ENCODE results near the gene PKP4.

PKP4 gene

DNA sequence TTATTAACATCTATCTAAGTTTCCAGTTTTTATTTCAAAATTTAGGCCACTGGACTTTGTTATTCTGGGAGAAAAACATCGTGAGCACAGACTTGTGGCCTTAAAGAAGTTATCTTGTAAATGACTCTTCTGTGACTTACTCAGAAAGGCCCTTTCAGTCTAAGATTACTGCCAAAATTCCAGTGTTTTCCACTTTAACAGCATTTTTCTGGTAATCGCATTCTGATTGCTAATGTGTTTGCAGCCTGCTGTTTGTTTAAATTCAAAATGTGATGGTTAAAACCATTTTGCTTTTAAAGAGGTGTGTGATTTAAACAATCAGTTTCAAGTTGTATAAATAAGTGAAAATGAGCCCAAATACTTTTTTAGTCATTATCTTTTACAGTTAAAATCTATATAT, 201.6 kb downstream of the PKP4 start:
- no peak for DNase-seq

DNA sequence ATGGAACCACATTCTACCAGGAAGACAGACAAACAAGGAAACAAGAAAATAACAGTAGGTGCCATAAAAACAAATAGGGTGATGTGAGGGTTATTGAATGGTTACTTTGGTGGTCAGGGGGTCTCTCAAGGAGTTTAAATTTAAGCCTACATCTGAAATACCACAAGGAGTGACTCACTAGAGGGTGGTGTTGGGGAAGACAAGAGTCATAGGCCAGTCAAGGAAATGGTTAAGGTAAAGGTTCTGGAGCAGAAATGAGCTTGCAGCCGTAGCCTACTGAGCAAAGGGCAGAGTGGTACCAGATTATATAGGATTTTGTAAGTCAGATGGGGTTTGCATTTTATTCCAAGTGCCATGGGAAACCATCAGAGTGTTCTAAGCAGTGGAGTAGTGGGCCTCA, 202.7 kb downstream of the PKP4 start:
- DNase-seq, result no peak

DNA sequence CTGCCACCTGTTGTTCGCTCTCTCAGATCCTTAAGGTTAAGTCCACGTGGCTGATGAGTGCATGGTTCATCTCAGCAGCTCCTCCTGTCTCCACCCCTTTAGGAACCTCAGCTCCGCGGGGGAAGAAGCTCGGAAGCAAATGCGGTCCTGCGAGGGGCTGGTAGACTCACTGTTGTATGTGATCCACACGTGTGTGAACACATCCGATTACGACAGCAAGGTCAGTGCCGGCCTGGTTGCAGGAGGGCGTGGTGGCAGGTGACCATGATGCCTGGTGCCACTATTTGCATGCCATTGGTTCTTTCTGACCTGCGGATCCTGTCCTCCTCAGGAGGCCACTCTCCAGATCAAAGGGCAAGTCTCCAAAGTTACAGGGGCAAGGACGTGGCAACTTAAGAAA, 204.5 kb downstream of the PKP4 start:
- DNase-seq, result no peak

DNA sequence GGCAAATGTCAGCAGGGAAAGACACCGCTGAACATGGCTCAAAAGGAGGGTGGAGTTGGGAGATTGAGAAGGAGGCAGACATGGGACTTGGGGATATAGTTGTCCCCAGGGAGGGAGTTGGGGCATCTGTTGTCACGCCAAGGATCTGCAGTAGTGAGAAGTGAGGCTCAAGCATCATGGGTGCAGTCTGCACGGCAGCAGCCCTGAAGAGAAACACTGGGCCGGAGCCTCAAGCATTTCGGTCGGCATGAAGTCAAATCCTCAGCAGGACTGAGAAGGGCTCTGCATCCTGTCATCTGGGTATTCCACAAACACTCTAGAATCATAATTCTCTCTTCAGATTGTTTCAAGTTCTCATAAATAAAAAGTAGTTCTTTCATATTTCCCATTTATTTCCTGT, 205.7 kb downstream of the PKP4 start:
- DNase-seq, result no peak

DNA sequence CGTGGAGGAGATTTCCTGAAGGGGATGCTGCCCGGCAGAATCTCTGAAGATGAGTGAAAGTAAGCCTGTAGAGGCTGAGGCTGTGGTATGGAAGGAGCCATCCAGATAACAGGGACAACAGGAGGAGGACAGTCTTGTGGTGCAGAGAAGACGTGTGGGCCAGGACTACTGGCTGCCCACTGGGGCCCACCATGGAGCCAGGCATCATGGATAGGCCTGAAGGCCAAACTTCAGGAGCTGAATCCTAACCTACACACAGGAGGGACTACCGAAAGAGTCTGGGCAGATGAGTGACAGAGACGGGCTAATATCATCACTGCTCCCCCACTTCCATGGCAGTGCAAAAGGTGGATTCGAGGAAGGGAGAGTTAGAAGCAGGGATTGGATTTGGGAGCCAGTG, 207.0 kb downstream of the PKP4 start:
- DNase-seq, result no peak

DNA sequence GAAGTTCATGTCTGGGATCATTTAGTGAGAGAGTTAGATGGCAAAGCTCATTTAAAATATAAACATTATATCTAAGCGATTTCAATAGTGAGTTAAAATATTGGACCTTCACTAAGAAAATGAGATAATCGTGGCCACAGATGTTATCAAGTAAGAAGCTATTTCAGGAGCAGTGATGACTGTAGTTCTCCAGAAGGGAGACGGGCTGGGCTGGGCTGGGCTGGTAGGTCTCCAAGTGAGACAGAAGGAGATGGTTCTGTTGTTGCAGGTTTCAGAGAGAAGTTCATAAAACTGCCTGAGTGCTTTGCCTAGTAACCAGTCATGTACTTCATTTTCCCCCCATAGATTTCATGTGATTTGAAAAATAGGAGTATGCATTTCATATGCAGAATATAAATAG, 208.2 kb downstream of the PKP4 start:
- no peak for DNase-seq

DNA sequence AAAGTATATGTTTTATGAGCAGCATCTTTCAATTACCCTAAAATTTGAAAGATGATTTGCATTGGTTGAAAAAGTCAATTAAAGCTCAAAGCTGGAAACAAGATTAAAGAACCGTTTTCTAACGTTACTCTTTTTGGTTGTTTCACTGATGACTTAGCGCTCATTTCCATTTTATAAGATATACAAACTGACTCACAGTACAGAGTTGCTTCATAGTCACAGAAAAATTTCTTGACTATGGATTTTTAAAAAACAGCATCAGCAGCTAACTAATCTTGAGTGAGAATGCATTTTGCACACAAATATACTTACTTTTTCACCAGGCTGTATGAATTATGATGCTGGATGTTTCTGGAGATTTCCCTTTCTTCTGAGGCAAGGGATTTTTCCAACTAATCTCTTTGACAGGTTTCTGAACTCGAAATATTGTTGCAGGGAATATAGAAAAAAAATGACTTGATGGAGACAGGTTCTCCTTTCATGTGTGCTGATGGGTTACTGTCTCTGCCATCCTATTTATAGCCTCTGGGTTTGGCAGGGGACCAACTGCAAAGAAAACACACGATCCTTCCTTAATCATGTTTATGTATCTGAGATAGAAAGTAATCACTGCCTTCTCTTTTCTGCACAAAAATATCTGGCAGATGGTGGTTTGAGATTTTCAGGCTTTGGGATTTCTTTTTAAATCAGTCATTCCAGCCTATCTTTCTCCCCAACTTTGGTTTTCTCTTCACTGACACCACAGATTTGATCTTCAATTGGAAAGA, 209.0 kb downstream of the PKP4 start:
- DNase-seq, result no peak

DNA sequence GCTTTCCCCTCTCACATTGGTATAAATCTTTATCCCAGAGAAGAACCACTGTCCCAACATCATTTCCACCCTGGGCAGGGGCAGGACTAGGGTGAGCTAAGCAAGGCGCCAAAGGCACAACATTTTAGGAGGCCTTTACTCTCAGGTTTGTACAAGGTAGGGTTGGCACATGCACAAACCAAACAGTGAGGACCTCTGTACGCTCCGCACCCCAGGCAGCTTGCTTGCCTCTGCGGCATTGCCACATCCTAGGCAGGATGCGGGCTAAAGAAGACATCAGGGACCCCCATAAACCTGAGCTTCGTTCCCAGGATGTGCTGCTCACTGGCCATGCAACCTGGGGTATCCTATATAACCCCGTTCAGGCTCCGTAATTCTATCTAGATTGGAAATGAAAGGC, 210.2 kb downstream of the PKP4 start:
- DNase-seq, result no peak

DNA sequence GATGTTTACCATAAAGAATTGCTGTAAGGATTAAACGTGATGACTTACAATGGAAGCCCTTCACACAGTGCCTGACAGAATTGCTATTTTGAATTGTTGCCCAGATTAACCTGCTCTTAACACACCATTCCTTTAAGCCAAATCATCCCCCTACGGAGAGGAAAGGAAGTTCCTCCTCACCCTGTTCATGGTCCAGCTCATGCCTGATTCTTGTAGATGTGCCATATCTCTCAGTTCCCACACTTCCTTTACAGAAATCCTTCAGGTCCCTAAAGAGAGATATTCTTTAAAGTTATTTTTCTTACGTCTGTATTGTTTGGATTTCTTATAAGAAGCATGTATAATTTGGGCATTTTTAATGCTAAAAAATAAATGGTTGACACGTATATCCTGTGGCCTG, 210.8 kb downstream of the PKP4 start:
- DNase-seq, result no peak

DNA sequence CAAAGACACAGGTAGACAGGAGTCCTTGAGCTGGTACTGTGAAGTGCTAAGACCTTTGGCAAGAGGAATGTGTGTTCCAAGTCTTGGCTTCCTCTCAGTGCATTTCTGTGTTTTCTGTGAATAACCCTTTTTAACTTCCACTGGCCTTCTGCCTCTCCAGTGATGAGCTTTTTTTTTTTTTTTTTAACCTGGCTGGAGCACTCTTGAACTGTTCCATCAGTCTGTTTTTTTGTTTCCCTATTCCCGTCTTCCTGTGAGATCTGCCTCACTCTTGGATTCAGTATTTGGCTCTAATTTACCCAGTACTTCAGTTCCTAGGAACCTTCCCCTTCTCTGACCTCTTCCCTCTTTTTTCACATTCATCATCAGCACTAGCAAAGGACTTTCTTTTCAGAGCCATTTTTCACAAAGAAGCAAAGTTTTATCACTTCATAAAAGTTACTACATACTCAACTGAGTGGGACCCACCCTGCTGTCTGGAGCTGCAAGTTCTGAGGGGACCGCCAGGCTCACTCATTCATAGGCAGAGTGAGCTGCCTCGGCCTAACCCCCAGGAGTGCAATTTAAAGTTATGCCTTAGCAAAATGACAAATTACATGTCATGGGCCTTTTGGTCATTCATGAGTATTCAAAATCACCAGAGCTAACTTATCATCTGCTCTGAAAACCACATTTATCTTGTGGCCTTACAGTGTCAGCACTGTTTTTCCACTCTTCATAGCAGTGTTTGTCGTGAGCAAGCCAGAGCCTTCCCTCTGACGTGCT, 211.4 kb downstream of the PKP4 start:
- DNase-seq, result no peak

DNA sequence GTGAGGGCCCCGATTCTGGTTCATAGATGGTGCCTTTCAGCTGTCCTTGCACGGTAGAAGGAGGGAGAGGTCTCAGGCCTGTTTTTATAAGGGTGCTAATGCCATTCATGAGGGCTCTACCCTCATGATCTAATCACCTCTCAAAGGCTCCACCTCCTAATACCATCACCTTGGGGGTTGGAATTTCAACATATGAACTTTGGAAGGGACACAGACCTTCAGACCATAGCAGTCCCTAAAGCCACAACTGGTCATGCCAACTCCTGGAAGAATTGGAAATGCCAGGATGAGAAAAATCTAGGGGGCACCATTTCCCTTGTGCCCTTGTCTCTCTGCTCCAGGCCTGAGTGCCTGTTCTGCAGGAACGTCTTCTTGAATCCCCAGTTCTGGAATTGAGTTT, 213.5 kb downstream of the PKP4 start:
- DNase-seq, result no peak

DNA sequence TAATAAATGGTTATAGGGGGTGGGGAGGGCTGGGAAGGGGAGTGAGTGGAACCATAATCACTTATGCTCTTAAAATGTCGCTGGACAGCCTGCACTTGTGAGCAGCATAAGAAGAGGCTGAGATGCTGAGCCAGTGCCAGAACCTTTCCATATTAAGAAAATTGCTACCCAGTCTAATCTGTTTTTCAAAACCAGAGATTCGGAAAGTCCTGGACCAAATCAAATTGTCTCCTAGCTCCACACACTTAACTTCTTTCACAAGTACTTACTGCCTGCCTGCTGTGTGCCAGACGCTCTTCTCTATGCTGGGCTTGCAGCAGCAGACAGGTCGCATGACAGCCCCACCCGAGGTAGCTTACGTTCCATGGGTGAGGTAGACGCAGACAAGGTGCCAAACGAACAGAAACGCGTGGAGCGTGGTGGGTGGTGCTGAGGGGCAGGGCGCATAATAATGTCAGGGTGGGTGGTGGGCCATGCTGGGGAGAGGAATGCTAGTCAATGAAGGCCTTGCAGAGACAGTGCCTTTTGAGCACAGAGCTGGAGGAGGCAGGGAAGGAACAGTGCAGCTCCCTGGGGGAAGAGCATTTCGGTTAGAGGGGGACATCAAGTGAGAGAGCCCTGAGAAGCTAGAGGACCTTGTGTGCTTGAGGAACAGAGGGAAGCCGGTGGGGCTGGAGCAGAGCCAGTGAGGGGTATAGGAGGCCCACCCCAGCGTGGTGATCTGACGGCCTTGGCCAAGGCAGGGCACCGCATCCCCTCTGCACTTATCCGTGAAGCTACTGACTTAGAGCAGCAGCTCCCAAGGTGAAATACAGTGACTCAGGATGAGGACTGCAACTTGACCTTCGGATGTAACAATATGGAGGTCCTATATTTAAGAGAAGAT, 214.9 kb downstream of the PKP4 start:
- DNase-seq, result no peak

DNA sequence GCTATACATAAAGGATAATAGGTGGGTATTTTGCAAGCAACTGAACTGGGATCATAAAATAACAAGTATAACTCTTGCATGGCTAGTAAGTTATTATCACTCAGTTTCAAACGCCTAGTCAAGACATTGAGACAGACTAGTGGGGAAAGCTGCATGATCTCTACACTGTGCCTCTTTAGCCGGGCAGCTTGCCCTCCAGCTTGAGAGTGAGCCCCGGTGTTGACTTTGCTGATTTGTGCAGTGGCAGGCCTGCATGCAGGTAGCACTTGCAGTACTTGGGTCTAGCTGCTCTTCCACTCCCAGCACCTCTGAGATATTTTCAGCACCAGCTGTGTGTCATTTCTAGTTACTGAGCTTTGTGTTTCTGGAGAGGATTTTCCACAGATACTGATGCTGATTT, 219.5 kb downstream of the PKP4 start:
- DNase-seq, result no peak

DNA sequence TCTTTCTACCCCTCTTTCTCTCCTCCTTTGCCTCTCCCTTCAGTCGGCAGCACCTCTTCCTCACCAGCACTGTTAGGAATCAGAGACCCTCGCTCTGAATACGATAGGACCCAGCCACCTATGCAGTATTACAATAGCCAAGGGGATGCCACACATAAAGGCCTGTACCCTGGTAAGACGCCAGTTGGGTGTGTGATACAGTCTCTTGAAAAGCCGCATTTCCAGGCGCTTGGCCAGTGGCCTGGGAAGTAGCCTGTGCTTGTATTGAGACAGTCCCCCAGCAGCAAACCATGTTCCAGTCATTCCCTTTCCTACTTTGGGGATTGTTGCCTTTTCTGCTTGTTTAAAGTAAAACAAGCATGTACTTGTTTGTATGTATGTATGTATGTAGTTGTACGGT, 219.9 kb downstream of the PKP4 start:
- DNase-seq, result no peak

DNA sequence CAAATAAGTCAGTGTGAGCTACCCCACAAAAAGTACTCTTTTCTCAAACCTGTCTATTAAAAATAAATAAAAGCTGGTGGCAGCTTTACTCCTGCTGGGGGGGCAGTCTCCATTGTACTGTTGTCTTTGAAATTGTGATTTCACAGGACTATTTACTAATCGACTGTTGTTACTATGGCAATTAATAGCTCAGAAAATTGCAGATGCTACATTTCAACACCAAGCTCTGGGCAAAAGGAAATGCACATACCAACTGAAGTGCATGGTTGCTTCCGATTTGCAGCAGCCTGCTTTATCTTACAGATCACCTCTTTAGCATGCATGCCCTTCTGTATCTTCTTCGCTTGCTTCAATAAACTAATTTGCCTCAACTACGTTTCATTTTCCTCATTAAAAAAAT, 220.8 kb downstream of the PKP4 start:
- no peak for DNase-seq

DNA sequence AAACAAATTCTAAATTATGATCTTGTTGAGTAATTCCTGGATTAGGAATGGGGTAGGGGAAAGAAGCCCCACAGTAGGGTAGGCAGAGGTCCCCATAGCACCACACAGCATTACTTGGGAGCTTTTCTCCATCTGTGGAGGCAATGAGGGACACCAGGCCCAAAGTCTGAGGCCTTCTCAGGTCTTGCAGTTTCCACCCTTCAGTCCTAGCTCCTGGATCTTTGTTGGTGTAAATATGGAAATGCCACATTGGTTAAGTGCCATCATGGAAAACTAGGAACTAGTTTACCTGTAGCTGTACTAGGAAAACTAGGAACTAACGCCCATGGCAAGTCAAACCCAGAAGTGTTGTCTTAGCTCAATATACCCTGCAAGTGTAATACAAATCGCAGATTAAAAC, 225.1 kb downstream of the PKP4 start:
- no peak for DNase-seq

DNA sequence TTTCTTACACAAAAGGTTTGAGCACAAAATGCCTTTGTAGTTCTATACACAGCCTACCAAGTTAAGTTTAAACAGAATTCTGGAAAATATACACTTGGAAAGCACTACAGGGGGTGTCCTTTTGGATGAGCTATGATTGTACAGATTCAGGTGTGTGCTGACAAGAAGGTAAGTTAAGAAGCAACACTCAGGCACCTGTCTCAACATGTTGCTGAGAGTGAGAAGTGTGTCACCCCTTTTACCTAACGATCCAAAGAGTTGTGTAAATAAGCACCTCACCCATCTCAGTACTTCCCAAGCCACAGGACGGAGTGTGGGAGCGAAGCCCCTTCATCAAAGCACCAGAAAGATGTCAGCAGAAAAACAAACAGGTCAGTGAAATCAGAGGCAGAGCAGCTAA, 228.9 kb downstream of the PKP4 start:
- DNase-seq, result no peak

DNA sequence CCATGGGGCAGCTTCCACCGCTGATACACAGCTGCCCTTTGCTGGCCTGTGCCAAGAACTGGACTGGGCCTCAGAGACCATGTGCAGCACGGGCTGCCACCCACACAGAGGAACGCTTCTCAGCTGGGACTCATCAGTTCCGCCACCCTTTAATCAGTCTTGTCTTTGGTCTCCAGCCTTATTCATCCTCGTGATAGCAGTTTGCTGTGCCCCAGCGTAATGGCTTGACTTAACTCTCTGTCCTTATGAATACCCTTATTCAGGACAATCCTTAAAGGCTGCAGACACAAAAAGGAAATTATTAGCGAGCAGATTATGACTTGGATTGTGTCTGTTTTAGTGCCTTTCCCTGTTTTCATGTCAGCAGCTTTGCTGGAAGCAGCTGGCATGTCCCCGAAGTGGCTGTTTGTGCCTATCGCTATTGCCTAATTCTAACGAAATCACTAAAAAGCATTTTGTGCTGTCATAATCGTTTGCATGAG, 229.5 kb downstream of the PKP4 start:
- no peak for DNase-seq

DNA sequence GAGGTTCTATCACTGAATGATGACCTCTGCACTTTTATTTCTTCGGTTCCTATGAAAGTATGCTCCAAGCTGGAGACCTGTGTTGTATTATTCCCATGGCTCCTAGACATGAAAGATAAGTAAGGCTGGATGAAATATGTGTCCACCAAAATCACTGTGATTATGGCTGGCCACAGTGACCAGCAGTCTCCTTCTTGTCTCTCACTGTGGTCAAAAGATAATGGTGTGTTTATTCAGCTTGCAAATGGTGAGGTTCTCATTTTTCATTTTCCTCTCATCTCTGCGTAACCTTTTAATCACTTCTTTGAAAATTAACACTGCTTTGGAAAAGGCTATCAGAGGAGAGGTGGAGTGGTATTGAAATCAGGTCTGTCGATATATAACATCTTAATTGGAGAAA, 230.6 kb downstream of the PKP4 start:
- DNase-seq, result no peak

DNA sequence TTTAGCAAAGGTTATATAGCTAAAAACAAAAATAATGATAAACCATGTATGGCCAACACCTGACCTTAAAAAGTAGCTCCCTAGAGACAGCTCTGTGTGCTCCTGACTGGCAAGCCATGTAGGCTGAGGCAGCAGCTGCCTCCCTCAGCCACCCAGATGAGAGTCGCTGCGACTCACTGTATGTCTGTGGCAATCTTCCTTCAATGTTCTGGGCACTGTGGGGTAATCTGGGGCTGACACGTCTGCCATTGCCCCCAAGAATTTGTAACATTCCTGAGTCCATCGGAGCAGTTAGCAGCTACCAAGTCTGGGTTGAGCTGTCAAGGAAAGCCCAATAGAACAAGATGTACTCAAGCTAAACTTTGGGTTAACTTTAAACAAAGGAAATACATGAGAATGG, 232.0 kb downstream of the PKP4 start:
- DNase-seq, result no peak

DNA sequence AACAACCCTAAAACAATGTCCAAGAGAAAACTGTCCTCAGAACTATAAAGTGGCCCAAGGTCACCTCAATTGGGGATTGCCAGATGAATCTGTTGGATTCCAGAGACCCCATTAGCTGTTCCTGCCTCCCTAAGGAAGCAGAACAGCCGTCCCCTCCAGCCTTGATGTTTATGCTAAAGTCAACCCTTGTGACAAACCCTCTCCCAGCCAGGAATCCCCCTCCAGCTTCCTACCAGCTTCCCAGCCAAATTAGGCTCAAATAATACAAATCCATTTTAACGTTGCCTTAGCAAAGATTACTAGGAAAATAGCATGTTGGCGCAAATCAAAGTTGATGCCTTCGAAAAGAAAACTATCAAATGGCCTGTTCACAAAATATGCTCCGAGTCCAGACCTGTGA, 232.6 kb downstream of the PKP4 start:
- DNase-seq, result no peak

DNA sequence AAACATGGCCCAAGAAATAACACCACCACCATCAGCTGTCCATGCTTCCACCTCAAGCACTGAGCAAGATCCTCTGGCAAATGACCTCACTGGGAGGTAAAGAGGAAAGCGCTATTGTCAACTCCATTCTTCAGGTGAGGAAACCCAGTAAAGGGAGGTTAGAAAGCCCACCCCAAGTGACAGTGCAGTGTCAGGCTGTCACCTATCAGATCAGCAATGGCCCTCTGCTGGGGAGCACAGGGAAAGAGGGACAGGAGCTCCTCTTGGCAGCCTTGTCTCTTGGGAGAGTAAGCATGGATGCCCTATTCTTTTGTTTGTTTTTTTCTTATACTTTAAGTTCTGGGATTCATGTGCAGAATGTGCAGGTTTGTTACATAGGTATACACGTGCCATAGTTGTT, 234.1 kb downstream of the PKP4 start:
- no peak for DNase-seq

DNA sequence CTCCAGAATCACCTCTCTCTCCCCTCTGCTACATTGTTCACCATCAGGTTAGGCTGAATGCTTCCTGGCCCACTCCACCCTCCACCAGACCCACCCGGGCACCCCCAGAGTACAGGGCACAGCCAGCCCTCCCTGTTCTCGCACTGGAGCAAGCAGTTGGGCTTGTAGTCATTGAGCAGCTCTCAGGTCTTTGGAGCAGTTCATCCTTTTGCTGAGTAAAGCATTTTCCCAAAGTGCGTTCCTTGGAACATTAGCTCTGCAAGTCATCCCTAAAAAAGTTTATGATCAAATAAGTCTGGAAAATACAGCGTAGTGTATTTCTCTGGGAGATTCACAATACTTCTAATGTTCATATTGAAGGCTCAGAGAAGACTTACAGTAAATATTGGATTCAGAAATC, 234.9 kb downstream of the PKP4 start:
- DNase-seq, result no peak
